Measurements from ENCODE around the gene ACP5.

ACP5 gene

DNA sequence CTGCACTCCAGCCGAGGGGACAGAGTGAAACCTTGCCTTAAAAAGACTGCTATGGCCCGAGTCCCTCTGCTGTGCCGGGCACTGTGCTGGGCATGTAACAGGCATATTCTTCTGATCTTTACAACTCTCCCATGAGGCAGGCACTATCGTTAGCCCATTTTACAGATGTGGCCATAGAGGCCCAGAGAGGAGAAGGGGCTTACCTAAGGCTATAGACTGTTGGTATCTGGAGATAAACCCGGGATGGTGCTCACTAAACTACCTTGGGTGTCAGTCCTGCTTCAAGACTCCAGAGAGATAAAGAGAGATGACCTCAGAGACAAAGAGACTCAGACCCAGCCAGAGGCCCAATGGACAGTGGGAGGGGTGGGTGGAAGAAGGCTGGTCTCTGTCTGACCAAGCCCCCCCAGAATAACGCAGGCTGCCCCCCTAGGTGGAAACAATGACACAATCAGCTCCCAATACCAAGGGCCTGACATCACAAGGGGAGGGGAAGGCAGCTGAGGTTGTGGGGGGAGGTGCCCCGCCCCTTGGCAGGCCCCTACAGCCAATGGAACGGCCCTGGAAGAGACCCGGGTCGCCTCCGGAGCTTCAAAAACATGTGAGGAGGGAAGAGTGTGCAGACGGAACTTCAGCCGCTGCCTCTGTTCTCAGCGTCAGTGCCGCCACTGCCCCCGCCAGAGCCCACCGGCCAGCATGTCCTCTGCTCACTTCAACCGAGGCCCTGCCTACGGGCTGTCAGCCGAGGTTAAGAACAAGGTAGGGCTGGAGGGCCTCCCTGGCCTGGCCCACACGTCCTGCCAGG, 39.0 kb downstream of the ACP5 start, which contains the start of gene CNN1:
TSS of gene CNN1 (plus strand) at position 620 of the 805 bp plus-strand sequence. CDS start at position 697, 77 bp downstream.
- Histone ChIP-seq H3K27me3 (ENCODE audit: control insufficient read depth in 1 of 2, insufficient read depth in 1 of 2, low read length in 2 of 2) (peaks cover 0 to 8% of the 10 kb centered on the region in 2 experiments), H3K9ac (ENCODE audit: low read length) (peak within 1 kb of the TSS; percentile 47), H2BK12ac (ENCODE audit: low read length in 2 of 2) (peak within 1 kb of the TSS; percentile 71 to 83), H3K4me1 (ENCODE audit: control insufficient read depth, insufficient read depth, low read depth, low read length) (peaks cover 37% of the 10 kb centered on the region), H2AFZ (ENCODE audit: low read depth, low read length) (peak within 1 kb of the TSS; percentile 78), H3K4ac (ENCODE audit: low read depth in 1 of 2, low read length in 2 of 2) (peak within 1 kb of the TSS; percentile 40 to 75), H2BK15ac (ENCODE audit: low read depth, poor library complexity, severe bottlenecking) (peak within 1 kb of the TSS; percentile 84), H2BK5ac (ENCODE audit: low read depth, low read length, poor library complexity, severe bottlenecking) (no peak within 1 kb of the TSS), H2BK120ac (ENCODE audit: low read depth, low read length) (peak within 1 kb of the TSS; percentile 71), H3K18ac (ENCODE audit: low read depth in 1 of 2, low read length in 2 of 2) (peak within 1 kb of the TSS; percentile 72 to 86), H3K23ac (ENCODE audit: low read length in 2 of 2) (no peak within 1 kb of the TSS), H3K4me2 (ENCODE audit: low read length, poor library complexity, severe bottlenecking) (peak within 1 kb of the TSS; percentile 79), H4K91ac (ENCODE audit: low read length) (peak within 1 kb of the TSS; percentile 91), H3K14ac (ENCODE audit: low read length in 2 of 2) (no peak within 1 kb of the TSS), H3K4me3 (ENCODE audit: insufficient read depth in 1 of 2, low read depth in 1 of 2, low read length in 2 of 2) (peak within 1 kb of the TSS; percentile 39 to 43), H2AK5ac (ENCODE audit: low read length, severe bottlenecking) (peak within 1 kb of the TSS; percentile 40), H3K27ac (ENCODE audit: low read length, poor library complexity, severe bottlenecking) (peak within 1 kb of the TSS; percentile 48), H3K9me3 (ENCODE audit: control insufficient read depth, low read length) (no peaks in the 10 kb centered on the region), H3K79me1 (replicated peaks; ENCODE audit: low read length, poor library complexity, severe bottlenecking) (peaks cover 4% of the 10 kb centered on the region), H3K36me3 (ENCODE audit: control insufficient read depth in 1 of 2, insufficient read depth in 2 of 2, low read depth in 1 of 2, low read length in 2 of 2) (no peaks in the 10 kb centered on the region), H4K8ac (ENCODE audit: low read length) (peak within 1 kb of the TSS; percentile 96)
- DNase-seq: peak; percentile 94
- 22% methylated on average over 19 of the region's 21 CpGs for WGBS

DNA sequence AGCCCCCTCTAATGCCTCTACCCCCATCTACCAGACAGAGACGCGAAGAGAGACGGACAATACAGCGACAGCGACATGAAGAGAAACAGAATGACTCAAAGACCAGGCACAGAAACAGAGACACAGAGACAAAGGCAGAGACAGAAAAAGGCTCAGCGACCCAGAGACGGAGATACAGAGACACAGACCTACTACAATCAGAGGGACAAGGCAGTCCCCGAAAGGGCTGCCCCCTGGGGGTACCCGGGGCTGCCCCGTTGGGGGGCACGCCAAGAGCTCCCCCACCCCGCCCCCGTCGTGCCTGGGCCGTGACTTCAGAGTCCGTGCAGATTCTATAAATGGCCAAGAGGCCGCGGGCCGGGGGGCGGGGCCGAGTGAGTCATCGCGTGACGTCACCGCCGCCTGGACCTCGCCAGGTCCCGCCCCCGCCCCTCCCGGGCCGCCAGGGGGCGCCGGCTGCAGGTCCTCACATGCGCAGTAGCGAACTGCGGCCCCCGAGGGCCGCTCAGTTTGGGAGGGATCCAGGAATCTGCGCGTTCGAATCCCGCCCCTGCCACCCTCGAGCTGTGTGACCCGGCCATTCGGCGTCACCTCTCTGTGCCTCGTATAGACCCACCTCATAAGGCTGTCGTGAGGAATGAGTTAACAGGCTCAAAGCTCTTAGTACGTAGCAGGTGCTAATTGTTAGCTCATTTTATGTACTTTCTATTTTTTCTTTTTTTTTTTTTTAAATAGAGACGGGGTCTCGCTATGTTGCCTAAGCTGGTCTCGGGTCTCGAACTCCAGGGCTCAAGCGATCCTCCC, 41.5 kb downstream of the ACP5 start:
- Histone ChIP-seq H3K4me1 (ENCODE audit: control insufficient read depth, insufficient read depth, low read depth, low read length) (peaks cover 38% of the 10 kb centered on the region), H3K9me3 (ENCODE audit: control insufficient read depth, low read length) (no peaks in the 10 kb centered on the region), H4K91ac (ENCODE audit: low read length) (peak overlapping the region; percentile 92), H2BK15ac (ENCODE audit: low read depth, poor library complexity, severe bottlenecking) (peak overlapping the region; percentile 95), H3K4me3 (ENCODE audit: insufficient read depth in 1 of 2, low read depth in 1 of 2, low read length in 2 of 2) (peak overlapping the region in 1 of 2 experiments; percentile 74), H2AFZ (ENCODE audit: low read depth, low read length) (peak overlapping the region; percentile 60), H3K23ac (ENCODE audit: low read length in 2 of 2) (no peak overlapping the region), H2AK5ac (ENCODE audit: low read length, severe bottlenecking) (peak overlapping the region; percentile 45), H3K27ac (ENCODE audit: low read length, poor library complexity, severe bottlenecking) (peak overlapping the region; percentile 42), H3K79me1 (replicated peaks; ENCODE audit: low read length, poor library complexity, severe bottlenecking) (peaks cover 4% of the 10 kb centered on the region), H3K18ac (ENCODE audit: low read depth in 1 of 2, low read length in 2 of 2) (peak overlapping the region; percentile 72 to 92), H2BK120ac (ENCODE audit: low read depth, low read length) (peak overlapping the region; percentile 91), H3K27me3 (ENCODE audit: control insufficient read depth in 1 of 2, insufficient read depth in 1 of 2, low read length in 2 of 2) (peaks cover 0 to 8% of the 10 kb centered on the region in 2 experiments), H3K36me3 (ENCODE audit: control insufficient read depth in 1 of 2, insufficient read depth in 2 of 2, low read depth in 1 of 2, low read length in 2 of 2) (no peaks in the 10 kb centered on the region), H2BK12ac (ENCODE audit: low read length in 2 of 2) (peak overlapping the region; percentile 70 to 87), H3K4me2 (ENCODE audit: low read length, poor library complexity, severe bottlenecking) (peak overlapping the region; percentile 57), H3K9ac (ENCODE audit: low read length) (peak overlapping the region; percentile 91), H3K4ac (ENCODE audit: low read depth in 1 of 2, low read length in 2 of 2) (peak overlapping the region; percentile 81), H2BK5ac (ENCODE audit: low read depth, low read length, poor library complexity, severe bottlenecking) (no peak overlapping the region), H3K14ac (ENCODE audit: low read length in 2 of 2) (no peak overlapping the region), H4K8ac (ENCODE audit: low read length) (peak overlapping the region; percentile 97)
- 10% methylated on average over 53 of the region's 54 CpGs for WGBS
- peak; percentile 91 for DNase-seq

DNA sequence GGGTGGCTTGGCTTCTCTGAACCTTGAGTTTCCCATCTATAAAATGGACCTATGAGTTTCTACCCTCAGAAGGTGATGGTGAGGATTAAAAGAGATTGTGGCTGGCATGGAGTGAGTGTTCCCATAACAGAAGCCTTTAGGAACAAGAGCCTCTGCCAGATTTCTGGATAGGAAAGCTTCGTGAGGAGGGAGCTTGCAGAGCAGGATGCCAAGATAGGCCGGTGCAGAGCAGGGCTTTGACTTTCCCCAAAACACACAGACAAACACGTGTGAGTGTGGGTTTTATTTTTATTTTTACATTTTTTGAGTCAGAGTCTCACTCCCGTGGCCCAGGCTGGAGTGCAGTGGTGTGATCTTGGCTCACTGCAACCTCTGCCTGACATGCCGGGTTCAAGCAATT, 42.5 kb downstream of the ACP5 start:
- H3K14ac ChIP-seq (ENCODE audit: low read length in 2 of 2): no peak overlapping the region
- H2AK5ac ChIP-seq (ENCODE audit: low read length, severe bottlenecking): no peak overlapping the region
- H3K4ac ChIP-seq (ENCODE audit: low read depth in 1 of 2, low read length in 2 of 2): no peak overlapping the region
- no peak overlapping the region for H2BK15ac ChIP-seq (ENCODE audit: low read depth, poor library complexity, severe bottlenecking)
- H3K27me3 ChIP-seq (ENCODE audit: control insufficient read depth in 1 of 2, insufficient read depth in 1 of 2, low read length in 2 of 2): peaks cover 0 to 8% of the 10 kb centered on the region in 2 experiments
- H3K27ac ChIP-seq (ENCODE audit: low read length, poor library complexity, severe bottlenecking): no peak overlapping the region
- peaks cover 4% of the 10 kb centered on the region for H3K79me1 ChIP-seq (replicated peaks; ENCODE audit: low read length, poor library complexity, severe bottlenecking)
- H3K18ac ChIP-seq (ENCODE audit: low read depth in 1 of 2, low read length in 2 of 2): no peak overlapping the region
- H3K4me1 ChIP-seq (ENCODE audit: control insufficient read depth, insufficient read depth, low read depth, low read length): peaks cover 27% of the 10 kb centered on the region
- WGBS: 90% methylated on average over 4 of the region's 5 CpGs
- H3K9me3 ChIP-seq (ENCODE audit: control insufficient read depth, low read length): no peaks in the 10 kb centered on the region
- H3K4me2 ChIP-seq (ENCODE audit: low read length, poor library complexity, severe bottlenecking): no peak overlapping the region
- no peak overlapping the region for H3K4me3 ChIP-seq (ENCODE audit: insufficient read depth in 1 of 2, low read depth in 1 of 2, low read length in 2 of 2)
- no peak overlapping the region for H3K23ac ChIP-seq (ENCODE audit: low read length in 2 of 2)
- H2AFZ ChIP-seq (ENCODE audit: low read depth, low read length): no peak overlapping the region
- H3K36me3 ChIP-seq (ENCODE audit: control insufficient read depth in 1 of 2, insufficient read depth in 2 of 2, low read depth in 1 of 2, low read length in 2 of 2): no peaks in the 10 kb centered on the region
- H4K91ac ChIP-seq (ENCODE audit: low read length): no peak overlapping the region
- H2BK5ac ChIP-seq (ENCODE audit: low read depth, low read length, poor library complexity, severe bottlenecking): no peak overlapping the region
- H3K9ac ChIP-seq (ENCODE audit: low read length): peak overlapping the region; percentile 15
- no peak for DNase-seq
- H4K8ac ChIP-seq (ENCODE audit: low read length): no peak overlapping the region
- H2BK12ac ChIP-seq (ENCODE audit: low read length in 2 of 2): no peak overlapping the region
- no peak overlapping the region for H2BK120ac ChIP-seq (ENCODE audit: low read depth, low read length)

DNA sequence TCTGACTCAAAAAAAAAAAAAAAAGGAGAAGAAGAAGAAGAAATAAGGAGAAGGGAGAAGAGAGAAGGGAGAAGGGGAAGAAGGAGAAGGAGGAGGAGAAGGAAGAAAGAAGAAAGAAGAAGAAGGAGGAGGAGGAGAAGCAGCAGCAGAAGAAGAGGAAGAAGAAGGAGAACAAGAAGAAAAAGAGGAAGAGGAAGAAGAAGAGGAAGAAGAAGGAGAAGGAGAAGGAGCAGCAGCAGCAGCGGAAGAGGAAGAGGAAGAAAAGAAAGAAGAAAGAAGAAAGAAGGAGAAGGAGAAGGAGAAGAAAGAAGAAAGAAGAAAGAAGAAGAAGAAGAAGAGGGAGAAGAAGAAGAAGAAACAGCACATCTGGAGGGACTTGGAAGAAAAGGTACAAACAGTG, 42.9 kb downstream of the ACP5 start:
- Histone ChIP-seq H3K4ac (ENCODE audit: low read depth in 1 of 2, low read length in 2 of 2) (no peak overlapping the region), H3K4me3 (ENCODE audit: insufficient read depth in 1 of 2, low read depth in 1 of 2, low read length in 2 of 2) (no peak overlapping the region), H3K9me3 (ENCODE audit: control insufficient read depth, low read length) (no peaks in the 10 kb centered on the region), H3K23ac (ENCODE audit: low read length in 2 of 2) (no peak overlapping the region), H3K4me2 (ENCODE audit: low read length, poor library complexity, severe bottlenecking) (no peak overlapping the region), H2BK15ac (ENCODE audit: low read depth, poor library complexity, severe bottlenecking) (no peak overlapping the region), H4K91ac (ENCODE audit: low read length) (no peak overlapping the region), H3K14ac (ENCODE audit: low read length in 2 of 2) (no peak overlapping the region), H3K18ac (ENCODE audit: low read depth in 1 of 2, low read length in 2 of 2) (no peak overlapping the region), H2BK120ac (ENCODE audit: low read depth, low read length) (no peak overlapping the region), H3K9ac (ENCODE audit: low read length) (no peak overlapping the region), H3K27me3 (ENCODE audit: control insufficient read depth in 1 of 2, insufficient read depth in 1 of 2, low read length in 2 of 2) (peaks cover 0 to 8% of the 10 kb centered on the region in 2 experiments), H3K4me1 (ENCODE audit: control insufficient read depth, insufficient read depth, low read depth, low read length) (peaks cover 23% of the 10 kb centered on the region), H2AK5ac (ENCODE audit: low read length, severe bottlenecking) (no peak overlapping the region), H3K27ac (ENCODE audit: low read length, poor library complexity, severe bottlenecking) (no peak overlapping the region), H4K8ac (ENCODE audit: low read length) (no peak overlapping the region), H2AFZ (ENCODE audit: low read depth, low read length) (no peak overlapping the region), H2BK5ac (ENCODE audit: low read depth, low read length, poor library complexity, severe bottlenecking) (no peak overlapping the region), H3K79me1 (replicated peaks; ENCODE audit: low read length, poor library complexity, severe bottlenecking) (peaks cover 4% of the 10 kb centered on the region), H3K36me3 (ENCODE audit: control insufficient read depth in 1 of 2, insufficient read depth in 2 of 2, low read depth in 1 of 2, low read length in 2 of 2) (no peaks in the 10 kb centered on the region), H2BK12ac (ENCODE audit: low read length in 2 of 2) (no peak overlapping the region)
- no peak for DNase-seq
- 100% methylated on average over 1 of the region's 1 CpG for WGBS
